GM19239 (cell line): Measurements from ENCODE around the gene CPHXL.

ENCODE experiments used
- DNase-seq: peaks from one replicate; pipeline ENCODE4 v3.0.0; 2011; ENCODE audit warnings: low spot score; ENCODE audit not compliant: insufficient read length
- FAIRE-seq: peaks from 2 replicates; lab custom pipeline; 2011; peaks lifted over from hg19 to GRCh38; lab: Jason Lieb, UNC

The CPHXL gene

GRCh38 chr16:75703306-75703705 lies 23.0 kb downstream of the CPHXL start:
- FAIRE-seq (no peak), DNase-seq (no peak)

- no peak for FAIRE-seq
- DNase-seq, result no peak
Observed at GRCh38 chr16:75702242-75702641, 24.0 kb downstream of the CPHXL start.

GRCh38 chr16:75701361-75701760 lies 24.9 kb downstream of the CPHXL start, which contains the start of gene DUXB:
TSS of gene DUXB (minus strand) at chr16:75701461. CDS start at chr16:75701418, 43 bp downstream.
- FAIRE-seq (no peak), DNase-seq (no peak)

GRCh38 chr16:75697571-75697970 lies 28.7 kb downstream of the CPHXL start:
- DNase-seq (no peak), FAIRE-seq (no peak)

GRCh38 chr16:75695708-75696107 lies 30.6 kb downstream of the CPHXL start:
- FAIRE-seq, result no peak
- DNase-seq, result no peak

GRCh38 chr16:75687361-75687760 lies 38.9 kb downstream of the CPHXL start:
- no peak for FAIRE-seq
- no peak for DNase-seq

GRCh38 chr16:75682308-75682707 lies 44.0 kb downstream of the CPHXL start:
- no peak for DNase-seq
- FAIRE-seq, result no peak

- FAIRE-seq, result no peak
Observed at GRCh38 chr16:75679366-75679765, 46.9 kb downstream of the CPHXL start.

GRCh38 chr16:75676909-75677308 lies 49.4 kb downstream of the CPHXL start, which contains the start of gene CPHXL2:
TSS of gene CPHXL2 (minus strand) at chr16:75677009. CDS start at chr16:75676999, 10 bp downstream.
- FAIRE-seq, result no peak

More at GRCh38 chr16:75679366-75679765, 46.9 kb downstream of the CPHXL start:
- DNase-seq, result no peak

GRCh38 chr16:75667503-75667902 lies 58.8 kb downstream of the CPHXL start:
- no peak for FAIRE-seq
- no peak for DNase-seq

More at GRCh38 chr16:75676909-75677308, 49.4 kb downstream of the CPHXL start, which contains the start of gene CPHXL2:
- DNase-seq, result no peak
